ENCODE measurements around the gene MAPK12. TPM values are rescaled to one million over a fixed set of nuclear protein-coding genes. Genes with fewer than 3 reads are reported as not detected.

The MAPK12 gene
- total RNA-seq, 4 donors from 2014 or later = 12.3 to 32.0 (median 24.1) TPM

GRCh38 chr22:50204571-50204970 is 56.9 kb downstream of the MAPK12 start:
- Histone ChIP-seq H3K4me1 (peaks cover 0 to 62% (median 21%) of the 10 kb centered on the region in 4 donors), H3K36me3 (peaks cover 0 to 51% (median 2%) of the 10 kb centered on the region in 3 donors), H3K27me3 (no peaks in the 10 kb centered on the region), H3K9me3 (no peaks in the 10 kb centered on the region), H3K27ac (peak overlapping the region in 1 of 4 donors; percentile 64), H3K4me3 (no peak overlapping the region)
- no peak for DNase-seq (ENCODE audit: low spot score in 2 of 2)
- 88 to 92% methylated on average over 7 of the region's 7 CpGs for WGBS, 2 donors
- TF ChIP-seq CTCF (IDR thresholded peaks at IDR 0.05) (no peak), EP300 (IDR thresholded peaks at IDR 0.05) (no peak), POLR2A (IDR thresholded peaks at IDR 0.05) (no peak)

- Histone ChIP-seq H3K27ac (no peak overlapping the region), H3K4me3 (no peak overlapping the region), H3K36me3 (peaks cover 0 to 49% (median 0%) of the 10 kb centered on the region in 3 donors), H3K4me1 (peaks cover 0 to 62% (median 22%) of the 10 kb centered on the region in 4 donors), H3K27me3 (no peaks in the 10 kb centered on the region), H3K9me3 (no peaks in the 10 kb centered on the region)
- WGBS, 2 donors = 100% methylated on average over 1 of the region's 1 CpG
- DNase-seq (ENCODE audit: low spot score in 2 of 2) = no peak
- TF ChIP-seq EP300 (IDR thresholded peaks at IDR 0.05) = no peak
- TF ChIP-seq POLR2A (IDR thresholded peaks at IDR 0.05) = no peak
- no peak for TF ChIP-seq CTCF (IDR thresholded peaks at IDR 0.05)
These were observed 58.2 kb downstream of the MAPK12 start for GRCh38 chr22:50203288-50203687.

Other genes with a start within 250 kb of the MAPK12 start
- not detected for gene IL17REL, start 248.9 kb downstream of the MAPK12 start, total RNA-seq
- not detected for gene TTLL8, start 203.4 kb downstream of the MAPK12 start, total RNA-seq
- gene MLC1, start 176.3 kb downstream of the MAPK12 start, total RNA-seq = not detected
- 1 to 10 TPM; 1.0 to 3.7 (median 2.6) TPM for gene MOV10L1, start 171.7 kb downstream of the MAPK12 start, total RNA-seq
- under 1 TPM in 1 of 4 donors, not detected in 3; 0.30 TPM for gene PANX2, start 91.0 kb downstream of the MAPK12 start, total RNA-seq
- gene TRABD, start 75.8 kb downstream of the MAPK12 start, total RNA-seq = 10 to 100 TPM; 22.4 to 71.4 (median 27.1) TPM
- 10 to 100 TPM; 36.1 to 66.6 (median 44.8) TPM for gene SELENOO, start 60.7 kb downstream of the MAPK12 start, total RNA-seq
- 100 to 1,000 TPM in 1 of 4 donors, 10 to 100 TPM in 3; 72.2 to 127 (median 78.6) TPM for gene TUBGCP6, start 16.7 kb downstream of the MAPK12 start, total RNA-seq
- 100 to 1,000 TPM in 1 of 4 donors, 10 to 100 TPM in 3; 41.2 to 105 (median 55.4) TPM for gene HDAC10, start 10.4 kb downstream of the MAPK12 start, total RNA-seq
- 10 to 100 TPM in 3 of 4 donors, 1 to 10 TPM in 1; 8.7 to 33.3 (median 19.6) TPM for gene MAPK11, start 8.7 kb upstream of the MAPK12 start, total RNA-seq
- 100 to 1,000 TPM; 135 to 193 (median 165) TPM for gene PLXNB2, start 46.0 kb upstream of the MAPK12 start, total RNA-seq
- 10 to 100 TPM in 3 of 4 donors, 1 to 10 TPM in 1; 8.6 to 13.1 (median 11.7) TPM for gene DENND6B, start 65.3 kb upstream of the MAPK12 start, total RNA-seq
- gene PPP6R2, start 81.6 kb upstream of the MAPK12 start, total RNA-seq = 100 to 1,000 TPM in 1 of 4 donors, 10 to 100 TPM in 3; 55.9 to 112 (median 76.7) TPM
- gene SBF1, start 213.4 kb upstream of the MAPK12 start, total RNA-seq = 10 to 100 TPM; 48.5 to 77.7 (median 68.3) TPM
- not detected for gene ADM2, start 219.9 kb upstream of the MAPK12 start, total RNA-seq
- not detected for gene MIOX, start 225.2 kb upstream of the MAPK12 start, total RNA-seq
- 10 to 100 TPM; 53.7 to 85.2 (median 58.1) TPM for gene LMF2, start 246.0 kb upstream of the MAPK12 start, total RNA-seq
- gene NCAPH2, start 246.5 kb upstream of the MAPK12 start, total RNA-seq = 10 to 100 TPM; 43.9 to 57.3 (median 45.0) TPM